Non-pigmented ciliary epithelial cell (primary cell): ENCODE data around the gene NOTCH3.
A peak's percentile ranks its signal among the peaks of the same experiment; 100 is the strongest.

Experiments used
- DNase-seq: peaks from one replicate; pipeline ENCODE4 v3.0.0-alpha.2; 2010; ENCODE audit warnings: low read depth

The NOTCH3 gene

GRCh38 chr19:15161028-15161984 lies 39.5 kb downstream of the NOTCH3 start:
- no peak for DNase-seq

- DNase-seq, result no peak
Observed at GRCh38 chr19:15159251-15159650, 41.5 kb downstream of the NOTCH3 start.

- DNase-seq, result no peak
Observed at GRCh38 chr19:15156391-15156790, 44.4 kb downstream of the NOTCH3 start.

- DNase-seq, result no peak
Observed at GRCh38 chr19:15155296-15155695, 45.5 kb downstream of the NOTCH3 start.

- no peak for DNase-seq
Observed at GRCh38 chr19:15154002-15154612, 46.7 kb downstream of the NOTCH3 start.

GRCh38 chr19:15149737-15150136 lies 51.1 kb downstream of the NOTCH3 start:
- DNase-seq, result no peak

- DNase-seq, result no peak
Observed at GRCh38 chr19:15147090-15147489, 53.7 kb downstream of the NOTCH3 start.

GRCh38 chr19:15144046-15144646 lies 56.6 kb downstream of the NOTCH3 start:
- DNase-seq, result no peak

- no peak for DNase-seq
Observed at GRCh38 chr19:15142313-15142712, 58.5 kb downstream of the NOTCH3 start.

GRCh38 chr19:15141143-15141542 lies 59.7 kb downstream of the NOTCH3 start:
- DNase-seq, result no peak

GRCh38 chr19:15138427-15138826 lies 62.4 kb downstream of the NOTCH3 start:
- DNase-seq, result no peak

- no peak for DNase-seq
Observed at GRCh38 chr19:15137777-15138176, 63.0 kb downstream of the NOTCH3 start.

GRCh38 chr19:15136234-15136954 lies 64.4 kb downstream of the NOTCH3 start:
- DNase-seq, result no peak

- no peak for DNase-seq
Observed at GRCh38 chr19:15129856-15130585, 70.8 kb downstream of the NOTCH3 start.

GRCh38 chr19:15128162-15128770 lies 72.5 kb downstream of the NOTCH3 start:
- DNase-seq, result no peak

GRCh38 chr19:15126131-15126910 lies 74.5 kb downstream of the NOTCH3 start:
- no peak for DNase-seq

GRCh38 chr19:15125232-15126067 lies 75.3 kb downstream of the NOTCH3 start:
- peak; percentile 82 for DNase-seq

GRCh38 chr19:15124572-15125231 lies 76.1 kb downstream of the NOTCH3 start:
- DNase-seq, result no peak

GRCh38 chr19:15123900-15124299 lies 76.9 kb downstream of the NOTCH3 start:
- no peak for DNase-seq
